GM21576 (cell line): ENCODE measurements around the gene CRACR2B.

ENCODE experiments used
- ATAC-seq: cut with Tn5 transposase; IDR thresholded peaks from one replicate; pipeline ENCODE4 v1.9.1; 2021; ENCODE audit warnings: mild to moderate bottlenecking, moderate library complexity; ENCODE audit not compliant: unreplicated experiment

CRACR2B gene

DNA sequence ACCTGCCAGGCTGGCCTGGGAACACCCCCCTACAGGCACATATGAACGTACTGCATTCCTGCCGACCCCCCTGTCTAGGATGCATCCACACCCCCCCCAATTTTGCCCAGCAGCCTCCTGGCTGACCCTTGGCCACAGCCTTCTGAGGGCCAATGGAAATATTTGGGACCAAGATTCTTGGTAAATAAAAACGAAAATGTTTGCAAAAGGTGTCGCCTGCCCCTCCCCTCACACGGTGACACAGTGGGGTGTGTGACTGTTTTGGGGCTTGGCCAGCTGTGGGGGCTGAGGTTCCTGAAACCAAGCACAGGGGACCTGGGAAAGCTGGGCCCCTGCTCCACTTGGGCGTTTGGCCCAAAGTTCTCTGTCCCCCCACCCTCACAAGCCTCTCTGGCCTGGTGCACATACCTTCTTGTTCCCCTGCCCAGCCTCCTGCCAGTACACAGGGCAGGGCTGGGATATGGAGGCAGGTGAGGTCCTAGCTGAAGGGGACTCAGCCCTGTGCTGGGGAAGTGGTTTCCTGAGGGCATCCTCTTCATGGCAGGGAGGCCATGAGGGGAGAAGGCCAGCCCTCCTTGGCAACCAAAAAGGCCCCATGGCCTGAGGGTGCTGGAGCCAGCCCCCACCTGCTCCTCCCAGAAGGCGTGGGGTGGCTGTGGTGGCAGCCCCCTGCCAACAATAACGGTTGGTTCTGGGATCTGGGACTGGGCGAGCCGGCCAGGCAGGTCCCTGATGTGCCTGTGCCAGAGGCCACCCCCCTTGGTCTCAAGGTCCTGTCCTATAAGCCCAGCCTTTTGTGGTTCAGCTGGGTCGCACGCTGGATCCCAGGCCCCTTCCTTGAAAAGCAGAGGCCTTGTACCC is 2.1 kb upstream of the CRACR2B start:
- ATAC-seq, result no peak

DNA sequence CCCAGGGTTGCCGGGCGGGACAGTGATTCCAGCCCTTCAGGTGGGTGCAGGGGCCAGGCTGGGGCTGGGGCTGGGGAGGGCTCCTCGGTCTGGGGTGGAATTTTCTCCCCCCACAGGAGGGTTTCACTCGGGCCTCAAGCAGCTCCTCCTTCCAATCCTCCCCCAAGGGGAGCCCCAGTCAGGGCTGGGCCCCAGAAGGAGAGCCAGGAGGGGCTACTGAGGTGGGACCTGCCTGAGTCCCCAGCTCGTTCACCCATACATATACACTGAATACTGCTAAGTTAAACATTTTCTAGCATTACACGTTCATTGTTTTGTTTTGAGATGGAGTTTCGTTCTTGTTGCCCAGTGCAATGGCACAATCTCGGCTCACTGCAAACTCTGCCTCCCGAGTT is 1.5 kb upstream of the CRACR2B start:
- ATAC-seq, result no peak

- ATAC-seq, result peak; percentile 11
These were observed 928 bp upstream of the CRACR2B start for GRCh38 chr11:826836-827145.

DNA sequence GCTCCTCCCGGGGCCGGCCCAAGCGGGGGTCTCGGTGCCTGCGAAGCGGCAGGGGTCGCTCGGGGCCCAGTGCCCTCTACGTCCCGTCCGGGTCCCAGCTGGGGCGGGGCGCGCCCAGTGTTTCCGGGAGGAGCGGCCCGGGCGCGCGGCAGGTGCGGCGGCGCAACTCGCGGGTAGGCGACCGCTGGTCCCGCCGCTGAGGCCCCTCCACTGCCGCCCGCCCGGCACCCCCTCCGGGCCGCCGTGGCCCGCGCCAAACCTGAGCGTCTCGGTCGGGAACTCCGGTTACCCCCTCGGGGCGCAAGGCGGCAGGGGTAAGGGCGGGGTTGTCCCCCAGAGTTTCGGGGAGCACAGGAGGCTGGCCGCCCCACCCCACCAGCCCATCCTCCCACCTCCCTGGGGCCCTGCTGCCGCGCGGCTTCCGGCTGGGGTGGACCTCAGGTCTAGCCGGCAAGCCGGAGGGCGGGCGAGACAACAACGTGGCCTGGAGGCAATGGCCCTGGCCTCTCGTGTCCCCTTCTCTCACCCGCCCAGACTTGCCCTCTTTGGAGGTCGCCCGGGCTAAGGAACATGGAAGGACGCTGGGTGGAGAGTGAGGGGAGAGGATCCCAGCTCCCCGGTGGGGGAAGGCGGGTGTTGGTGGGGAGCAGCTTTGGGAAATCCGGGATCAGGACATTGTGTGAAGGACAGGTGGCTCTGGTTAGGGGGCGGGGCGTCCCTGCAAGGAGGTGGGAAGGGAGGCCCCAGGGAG is 398 bp upstream of the CRACR2B start:
- peak; percentile 42 for ATAC-seq

DNA sequence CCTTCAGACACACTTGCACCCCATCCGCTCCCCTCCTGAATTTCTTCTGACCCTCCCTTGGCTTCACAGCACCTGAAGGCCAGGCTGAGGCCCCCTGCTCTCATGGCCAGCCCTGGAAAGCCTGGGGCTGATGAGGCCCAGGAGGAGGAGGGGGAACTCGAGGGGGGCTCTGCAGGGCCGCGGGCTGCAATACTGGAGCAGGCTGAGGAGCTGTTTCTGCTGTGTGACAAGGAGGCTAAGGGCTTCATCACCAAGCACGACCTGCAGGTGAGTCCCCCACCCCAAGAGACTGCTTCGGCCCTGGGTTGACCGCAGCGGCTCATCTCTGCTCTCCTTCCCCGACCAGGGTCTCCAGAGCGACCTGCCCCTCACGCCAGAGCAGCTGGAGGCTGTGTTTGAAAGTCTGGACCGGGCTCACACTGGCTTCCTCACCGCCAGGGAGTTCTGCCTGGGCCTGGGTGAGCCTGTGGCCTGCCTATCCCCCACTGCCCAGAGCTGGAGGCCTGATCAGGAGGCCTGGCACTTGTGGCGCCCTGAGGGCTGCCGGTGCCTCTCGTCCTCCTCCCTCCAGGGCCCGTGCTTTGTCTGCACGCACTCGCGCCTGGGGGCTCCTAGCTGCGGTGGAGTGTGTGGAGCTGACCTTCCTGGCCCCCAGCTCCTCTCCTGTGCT is 922 bp downstream of the CRACR2B start:
- ATAC-seq, result no peak

DNA sequence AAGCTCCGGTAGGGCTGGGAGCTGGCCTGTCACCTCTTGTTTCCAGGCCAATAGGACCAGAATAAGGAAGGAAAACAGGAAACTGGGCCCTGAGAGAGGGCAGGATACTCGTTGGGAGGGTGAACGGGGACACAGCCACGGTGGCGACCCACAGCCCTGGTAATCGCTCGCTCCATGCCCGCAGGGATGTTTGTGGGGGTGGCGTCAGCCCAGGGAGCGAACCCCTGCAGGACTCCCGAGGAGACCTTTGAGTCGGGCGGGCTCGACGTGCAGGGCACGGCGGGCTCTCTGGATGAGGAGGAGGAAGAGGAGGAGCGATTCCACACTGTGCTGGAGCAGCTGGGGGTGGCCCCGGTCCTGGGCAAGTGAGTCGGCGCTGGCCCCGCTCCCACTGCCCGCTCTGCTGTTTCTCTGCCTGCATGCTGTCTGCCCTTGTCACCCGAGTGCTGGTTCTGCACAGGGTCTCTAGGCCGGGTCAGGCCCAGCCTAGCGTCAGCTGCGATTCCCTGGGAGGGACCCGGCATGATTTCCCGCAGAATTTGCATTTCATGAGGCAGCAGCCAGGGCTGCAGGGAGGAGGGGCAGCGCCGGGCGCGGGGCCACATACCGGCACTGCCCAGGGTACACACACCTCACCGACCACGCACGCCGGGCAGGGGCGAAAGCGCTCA is 1.6 kb downstream of the CRACR2B start:
- no peak for ATAC-seq

DNA sequence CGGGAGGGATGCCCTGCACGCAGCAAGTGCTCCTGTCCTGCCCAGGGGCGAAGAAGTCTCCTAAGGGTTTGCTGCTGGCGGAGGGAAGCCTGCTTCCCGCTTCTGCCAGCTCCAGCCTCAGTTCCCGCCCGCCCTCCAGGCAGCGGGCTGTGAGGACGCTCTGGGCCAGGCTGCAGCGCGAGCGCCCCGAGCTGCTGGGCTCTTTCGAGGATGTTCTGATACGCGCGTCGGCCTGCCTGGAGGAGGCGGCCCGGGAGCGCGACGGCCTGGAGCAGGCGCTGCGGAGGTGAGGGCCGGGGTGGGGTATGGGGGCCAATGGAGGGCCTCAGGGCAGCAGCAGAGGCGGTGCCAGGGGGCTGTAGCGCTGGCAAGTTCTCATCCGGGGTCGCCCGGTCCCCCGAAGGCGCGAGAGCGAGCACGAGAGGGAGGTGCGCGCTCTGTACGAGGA is 2.2 kb downstream of the CRACR2B start:
- ATAC-seq, result no peak

GRCh38 chr11:830295-831117 is 2.8 kb downstream of the CRACR2B start:
- ATAC-seq, result peak; percentile 36

DNA sequence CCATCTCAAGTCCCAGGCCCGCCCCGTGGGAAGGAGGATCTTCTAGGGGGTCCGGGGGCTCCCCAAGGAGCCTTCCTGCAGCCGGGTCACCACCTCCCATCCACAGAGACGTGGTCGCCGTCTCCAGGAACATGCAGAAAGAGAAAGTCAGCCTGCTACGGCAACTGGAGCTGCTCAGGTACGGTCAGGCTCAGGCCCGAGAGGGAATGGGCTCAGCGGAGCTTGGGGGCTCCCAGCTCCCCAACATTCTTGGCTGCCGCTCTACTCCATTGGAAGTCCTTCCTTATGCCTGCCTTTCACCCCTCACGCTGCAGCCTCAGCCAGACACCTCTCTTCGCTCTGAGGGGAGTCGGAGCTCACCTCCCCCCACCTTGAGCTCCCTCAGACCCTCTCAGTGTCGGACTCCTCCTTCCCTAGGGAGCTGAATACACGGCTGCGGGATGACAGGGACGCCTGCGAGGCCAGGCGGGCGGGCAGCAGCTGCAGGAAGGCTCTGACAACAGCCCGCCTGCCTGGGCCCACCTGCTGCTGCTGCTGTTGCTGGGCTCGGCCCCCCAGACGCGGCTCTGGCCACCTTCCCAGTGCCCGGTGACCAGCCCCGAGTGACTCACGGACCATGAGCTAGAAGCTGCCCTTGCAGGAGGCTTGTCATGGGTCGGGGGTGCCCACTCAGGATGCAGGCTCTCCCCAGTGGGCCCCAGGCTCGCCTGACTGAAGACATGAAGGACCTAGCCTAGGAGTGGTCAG is 3.6 kb downstream of the CRACR2B start:
- ATAC-seq, result no peak

GRCh38 chr11:831961-832528 is 4.3 kb downstream of the CRACR2B start:
- no peak for ATAC-seq

DNA sequence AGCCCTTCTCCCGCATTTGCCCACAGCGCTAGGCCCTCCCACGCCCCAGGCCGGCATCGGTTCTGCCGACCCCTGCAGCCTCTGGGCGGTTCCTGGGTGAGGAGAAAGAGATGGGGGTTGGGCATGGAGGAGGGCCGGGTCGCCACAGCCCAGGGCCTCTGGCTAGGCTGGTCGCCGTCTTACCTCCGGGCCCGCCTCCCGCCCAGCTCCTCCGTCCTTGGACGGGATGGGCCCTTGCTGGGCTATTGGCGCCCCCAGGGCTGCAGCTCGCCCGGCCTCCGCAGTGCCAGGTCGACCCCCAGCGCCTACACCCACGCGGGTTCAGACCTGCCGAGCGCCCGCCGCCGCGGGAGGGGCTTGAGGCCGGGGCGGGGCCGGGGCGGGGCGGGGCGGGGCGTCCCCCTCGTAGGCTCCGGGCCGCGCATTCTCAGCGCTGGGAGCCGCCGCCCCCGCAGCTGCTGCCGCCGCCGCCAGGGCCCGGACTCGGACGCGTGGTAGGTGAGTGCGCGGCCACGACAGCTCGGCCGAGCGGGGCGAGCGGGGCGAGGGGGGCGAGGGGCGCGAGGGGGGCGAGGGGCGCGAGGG is 4.9 kb downstream of the CRACR2B start, which contains the start of gene CD151:
TSS of gene CD151 (plus strand) at position 424 of the 585 bp plus-strand sequence. CDS start 3,118 bp downstream, outside the sequence.
- no peak for ATAC-seq

DNA sequence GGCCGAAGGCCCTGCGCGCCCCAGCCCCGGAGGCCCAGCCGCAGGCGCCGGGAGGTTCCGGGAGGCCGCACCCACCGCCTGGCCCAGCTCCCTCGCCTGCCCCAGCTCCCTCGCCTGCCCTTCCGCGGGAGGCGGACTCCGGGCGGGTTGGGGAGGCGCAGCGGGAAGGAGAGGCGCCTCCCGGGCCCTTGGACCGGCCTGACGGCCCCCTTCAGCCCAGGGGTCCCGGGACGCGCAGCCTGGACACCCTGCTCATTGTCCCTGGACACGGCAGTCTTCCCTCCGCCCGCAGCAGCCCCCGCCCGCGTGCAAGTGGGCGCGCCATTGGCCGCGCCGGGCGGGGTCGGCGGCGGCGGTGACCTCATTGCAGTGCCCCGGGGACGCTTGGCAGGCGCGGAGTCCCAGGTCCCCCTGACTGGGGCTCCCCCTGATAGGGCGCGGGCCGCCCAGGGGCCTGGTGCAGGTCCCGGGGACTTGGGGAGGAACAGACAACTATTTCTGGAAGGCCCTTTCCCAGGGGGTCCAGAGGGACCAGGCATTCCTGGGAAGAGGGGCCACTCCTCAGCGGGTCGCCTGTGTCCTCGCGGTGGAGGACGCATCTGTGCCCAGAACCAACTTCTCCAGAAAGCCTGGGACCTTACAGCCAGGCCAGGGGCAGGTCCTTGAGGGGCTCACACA is 5.5 kb downstream of the CRACR2B start:
- ATAC-seq, result no peak

DNA sequence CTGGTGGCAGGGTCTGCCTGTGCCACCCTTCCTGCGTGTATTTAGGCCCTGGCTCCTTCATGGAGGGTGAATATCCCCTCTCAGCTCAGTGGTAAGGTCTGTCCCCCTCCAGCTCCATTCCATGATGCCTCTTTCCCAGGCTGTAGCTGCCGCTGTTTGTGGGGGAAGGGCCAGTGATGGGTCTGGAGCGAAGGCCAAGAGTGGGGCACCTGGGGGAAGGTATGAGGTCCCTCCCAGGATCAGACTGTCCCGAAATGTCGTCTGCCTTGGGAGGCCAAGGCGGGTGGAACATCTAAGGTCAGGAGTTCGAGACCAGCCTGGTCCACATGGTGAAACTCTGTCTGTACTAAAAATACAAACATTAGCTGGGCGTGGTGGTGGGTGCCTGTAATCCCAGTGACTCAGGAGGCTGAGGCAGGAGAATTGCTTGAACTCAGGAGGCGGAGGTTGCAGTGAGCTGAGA is 6.2 kb downstream of the CRACR2B start:
- ATAC-seq, result no peak

- no peak for ATAC-seq
These were observed 6.9 kb downstream of the CRACR2B start for GRCh38 chr11:834371-835316.

- no peak for ATAC-seq
These were observed 8.6 kb downstream of the CRACR2B start for GRCh38 chr11:836274-836673.

- ATAC-seq, result no peak
These were observed 9.0 kb downstream of the CRACR2B start for GRCh38 chr11:836700-837099.
